Measurements from ENCODE around the gene SERINC3.

GRCh38 chr20:44502968-44503367 lies 18.9 kb downstream of the SERINC3 start:
- TF ChIP-seq CTCF (IDR thresholded peaks at IDR 0.05) (no peak), POLR2A (IDR thresholded peaks at IDR 0.05) (no peak)

All from adrenal gland (tissue), 5 donors.